WTC11 (cell line): Measurements from ENCODE around the gene ADM5. TPM values are rescaled to one million over a fixed set of nuclear protein-coding genes. Genes with fewer than 3 reads are reported as not detected.

ENCODE experiments used
- microRNA-seq: library from miRNA; unstranded; fragments of <30 nt; microRNA quantifications from one replicate; pipeline ENCODE4 v1.2.0, GENCODE V29; 2022; ENCODE audit warnings: borderline number of aligned reads
- total RNA-seq: library from RNA; stranded (reverse); gene quantifications from 3 replicates; pipeline ENCODE4 v1.2.3, GENCODE V29; 2021

The ADM5 gene
- total RNA-seq, 1 experiment from 2014 or later, result 6.7 TPM

Small RNA genes within 50 kb of the gene (microRNA-seq; reads per million reads assigned to microRNA genes)
- gene MIR5088, result 1.4 reads per million

Other genes with a start within 250 kb of the ADM5 start
- gene SLC17A7, start 248.1 kb upstream of the ADM5 start, total RNA-seq, result 1.6 to 2.8 TPM (median 2.1 TPM) in 3 replicates
- 153 to 170 TPM (median 156 TPM) in 3 replicates for gene PIH1D1, start 237.8 kb upstream of the ADM5 start, total RNA-seq
- 44.3 to 53.6 TPM (median 52.6 TPM) in 3 replicates for gene ALDH16A1, start 236.4 kb upstream of the ADM5 start, total RNA-seq
- gene FLT3LG, start 215.4 kb upstream of the ADM5 start, total RNA-seq, result 2.9 to 5.3 TPM (median 3.6 TPM) in 3 replicates
- 3,861 to 4,362 TPM (median 4,362 TPM) in 3 replicates for gene RPL13A, start 202.0 kb upstream of the ADM5 start, total RNA-seq
- 2,299 to 2,683 TPM (median 2,679 TPM) in 3 replicates for gene RPS11, start 193.2 kb upstream of the ADM5 start, total RNA-seq
- 53.8 to 69.9 TPM (median 61.2 TPM) in 3 replicates for gene FCGRT, start 176.9 kb upstream of the ADM5 start, total RNA-seq
- 14.3 to 20.6 TPM (median 20.3 TPM) in 3 replicates for gene RCN3, start 161.6 kb upstream of the ADM5 start, total RNA-seq
- 82.3 to 97.9 TPM (median 87.6 TPM) in 3 replicates for gene NOSIP, start 109.0 kb upstream of the ADM5 start, total RNA-seq
- gene PRRG2, start 108.3 kb upstream of the ADM5 start, total RNA-seq, result 5.9 to 7.0 TPM (median 6.9 TPM) in 3 replicates
- 78.6 to 86.1 TPM (median 83.3 TPM) in 3 replicates for gene PRR12, start 98.4 kb upstream of the ADM5 start, total RNA-seq
- gene RRAS, start 49.5 kb upstream of the ADM5 start, total RNA-seq, result 11.4 to 17.9 TPM (median 15.7 TPM) in 3 replicates
- gene SCAF1, start 47.4 kb upstream of the ADM5 start, total RNA-seq, result 103 to 109 TPM (median 105 TPM) in 3 replicates
- gene IRF3, start 23.7 kb upstream of the ADM5 start, total RNA-seq, result 149 to 165 TPM (median 154 TPM) in 3 replicates
- gene BCL2L12, start 23.7 kb upstream of the ADM5 start, total RNA-seq, result 139 to 146 TPM (median 140 TPM) in 3 replicates
- 500 to 527 TPM (median 518 TPM) in 3 replicates for gene PRMT1, start 12.3 kb upstream of the ADM5 start, total RNA-seq
- 74.6 to 89.5 TPM (median 85.4 TPM) in 3 replicates for gene CPT1C, start 1.5 kb downstream of the ADM5 start, total RNA-seq
- 0.30 to 0.55 TPM (median 0.48 TPM) in 3 replicates for gene TSKS, start 73.7 kb downstream of the ADM5 start, total RNA-seq
- 119 to 127 TPM (median 120 TPM) in 3 replicates for gene AP2A1, start 77.4 kb downstream of the ADM5 start, total RNA-seq
- gene FUZ, start 123.7 kb downstream of the ADM5 start, total RNA-seq, result 35.1 to 36.3 TPM (median 35.7 TPM) in 3 replicates
- 80.2 to 81.2 TPM (median 81.2 TPM) in 3 replicates for gene MED25, start 128.7 kb downstream of the ADM5 start, total RNA-seq
- gene PTOV1, start 161.6 kb downstream of the ADM5 start, total RNA-seq, result 296 to 316 TPM (median 306 TPM) in 3 replicates
- 133 to 146 TPM (median 142 TPM) in 3 replicates for gene PNKP, start 178.0 kb downstream of the ADM5 start, total RNA-seq
- 41.9 to 47.8 TPM (median 46.5 TPM) in 3 replicates for gene AKT1S1, start 187.8 kb downstream of the ADM5 start, total RNA-seq
- 44.4 to 52.8 TPM (median 46.7 TPM) in 3 replicates for gene TBC1D17, start 188.1 kb downstream of the ADM5 start, total RNA-seq
- gene IL4I1, start 207.3 kb downstream of the ADM5 start, total RNA-seq, result 0.83 to 1.4 TPM (median 0.99 TPM) in 3 replicates
- 9.0 to 10.8 TPM (median 10.8 TPM) in 3 replicates for gene ATF5, start 239.6 kb downstream of the ADM5 start, total RNA-seq
- gene NUP62, start 239.9 kb downstream of the ADM5 start, total RNA-seq, result 87.1 to 91.4 TPM (median 90.3 TPM) in 3 replicates